ENCODE measurements around the gene MFN2.
A peak's percentile ranks its signal among the peaks of the same experiment; 100 is the strongest.

The MFN2 gene

DNA sequence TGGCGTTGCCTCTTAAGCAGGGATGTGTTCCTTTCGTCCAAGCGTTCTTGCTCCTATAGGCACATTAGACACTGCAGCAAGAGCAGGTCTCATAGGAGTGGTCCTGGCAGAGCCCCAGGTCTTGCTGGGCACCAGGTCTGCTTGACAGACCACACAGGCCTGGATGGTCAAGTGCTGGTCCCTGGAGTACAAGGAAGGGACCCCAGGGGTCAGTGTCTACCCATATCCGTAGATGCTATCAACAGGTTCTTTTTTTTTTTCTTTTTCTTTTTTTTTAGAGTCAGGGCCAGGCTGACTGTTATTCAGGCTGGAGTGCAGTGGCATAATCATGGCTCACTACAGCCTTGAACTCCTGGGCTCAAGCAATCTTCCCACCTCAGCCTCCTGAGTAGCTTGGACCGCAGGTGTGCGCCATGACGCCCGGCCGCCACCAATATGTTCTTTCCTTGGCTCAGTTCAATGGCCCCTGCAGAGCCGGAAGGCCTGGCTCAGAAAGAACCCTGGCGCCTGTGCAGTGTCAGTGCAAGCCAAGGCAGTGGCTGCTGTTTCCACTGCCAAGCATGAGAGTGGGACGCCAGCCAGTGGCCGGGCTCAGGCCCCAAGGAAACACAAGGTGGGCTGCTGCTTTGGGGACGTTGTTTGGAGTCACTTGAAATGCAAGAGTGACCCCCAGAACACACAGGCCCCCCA lies 72.9 kb downstream of the MFN2 start:
- no peak for DNase-seq
- peaks cover 3% of the 10 kb centered on the region for H3K27me3 Mint-ChIP-seq
- no peak overlapping the region for H3K4me3 Mint-ChIP-seq
- no peaks in the 10 kb centered on the region for H3K9me3 Mint-ChIP-seq
- peaks cover 60% of the 10 kb centered on the region for H3K4me1 Mint-ChIP-seq (ENCODE audit: low read depth)
- H3K27ac Mint-ChIP-seq = peak overlapping the region; percentile 63
- H3K36me3 Mint-ChIP-seq (ENCODE audit: low read depth) = no peaks in the 10 kb centered on the region

DNA sequence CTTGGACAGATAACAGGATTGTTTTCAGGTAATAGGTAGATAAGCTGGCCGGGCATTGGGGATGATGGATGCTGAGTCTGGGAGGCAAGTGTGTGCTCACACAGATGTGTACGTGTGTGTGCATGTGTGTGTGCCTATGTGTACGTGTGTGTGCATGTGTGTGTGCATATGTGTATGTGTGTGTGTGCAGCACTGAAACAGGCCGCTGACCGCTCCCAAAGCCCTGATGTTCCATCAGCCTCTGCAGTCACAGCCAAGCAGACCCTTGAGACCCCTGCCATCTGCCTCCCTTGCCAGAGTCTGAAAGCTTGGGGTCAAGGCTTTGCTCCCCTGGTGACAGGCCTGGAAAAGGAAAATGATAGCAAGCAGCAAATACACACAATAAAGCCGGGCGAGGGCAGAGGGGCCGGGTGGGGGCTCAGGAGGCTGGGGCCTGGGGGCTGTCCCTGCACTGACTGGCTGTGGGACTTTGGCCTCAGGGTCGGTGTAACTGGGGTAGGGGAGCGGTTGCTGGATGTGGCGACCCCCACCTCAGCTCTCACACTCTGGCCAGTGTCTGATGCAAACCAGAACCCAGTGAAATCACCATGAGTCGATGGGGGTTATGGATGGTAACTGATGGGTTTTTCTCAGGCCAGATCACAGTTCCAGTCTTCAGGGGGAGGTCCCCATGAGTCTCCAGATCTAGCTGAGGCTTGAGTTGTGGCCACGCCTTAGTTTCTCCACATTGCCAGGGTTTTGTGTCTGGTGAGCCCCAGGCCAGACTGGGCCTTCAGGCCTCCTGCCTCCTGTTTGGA lies 73.7 kb downstream of the MFN2 start:
- Mint-ChIP-seq H3K4me3 (no peak overlapping the region), H3K36me3 (ENCODE audit: low read depth) (no peaks in the 10 kb centered on the region), H3K4me1 (ENCODE audit: low read depth) (peaks cover 69% of the 10 kb centered on the region), H3K27ac (peak overlapping the region; percentile 63), H3K27me3 (peaks cover 3% of the 10 kb centered on the region), H3K9me3 (no peaks in the 10 kb centered on the region)
- no peak for DNase-seq

DNA sequence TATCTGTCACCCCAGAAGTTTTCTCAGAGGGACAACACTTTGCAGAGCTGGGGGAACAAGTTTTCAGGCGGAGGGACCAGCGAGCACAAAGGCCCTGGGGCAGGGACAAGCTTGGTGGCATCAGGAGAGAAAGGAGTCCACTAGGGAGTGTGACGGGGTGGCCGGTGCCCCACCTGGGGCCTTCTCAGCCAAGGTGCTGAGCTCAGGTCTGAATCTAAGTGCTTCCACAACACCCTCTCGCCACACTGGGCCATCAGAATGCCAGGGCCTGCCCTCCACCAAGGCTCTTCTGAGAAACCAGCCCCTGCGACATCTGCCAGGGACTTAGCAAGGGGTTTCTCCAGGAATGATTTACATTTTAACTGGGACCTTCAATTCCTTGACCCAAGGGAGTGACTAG lies 75.0 kb downstream of the MFN2 start:
- H3K4me3 Mint-ChIP-seq = no peak overlapping the region
- no peak overlapping the region for H3K27ac Mint-ChIP-seq
- no peaks in the 10 kb centered on the region for H3K36me3 Mint-ChIP-seq (ENCODE audit: low read depth)
- H3K9me3 Mint-ChIP-seq = no peaks in the 10 kb centered on the region
- DNase-seq = no peak
- H3K4me1 Mint-ChIP-seq (ENCODE audit: low read depth) = peaks cover 82% of the 10 kb centered on the region
- no peaks in the 10 kb centered on the region for H3K27me3 Mint-ChIP-seq

DNA sequence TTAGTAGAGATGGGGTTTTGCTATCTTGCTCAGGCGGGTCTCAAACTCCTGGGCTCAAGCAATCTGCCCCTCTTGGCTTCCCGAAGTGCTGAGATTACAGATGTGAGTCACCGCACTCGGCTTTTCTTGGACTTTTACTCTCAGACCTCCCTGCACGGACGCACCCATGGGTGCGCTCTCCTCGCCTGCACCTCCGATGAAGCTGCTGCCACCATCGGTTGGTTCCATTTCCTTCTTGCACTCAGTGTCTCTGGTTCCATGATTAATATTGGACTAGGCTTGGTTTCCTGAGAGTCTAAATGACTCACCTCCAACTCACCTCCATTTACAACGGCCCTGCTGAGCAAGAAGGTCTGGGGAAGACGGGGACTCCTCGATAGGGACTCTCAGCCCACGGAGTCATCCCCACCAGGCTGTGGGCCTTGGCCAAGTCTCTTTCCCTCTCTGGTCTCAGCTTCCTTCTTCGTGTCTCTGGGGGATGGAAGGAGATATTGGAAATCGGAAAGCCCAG lies 76.1 kb downstream of the MFN2 start:
- DNase-seq = no peak
- Mint-ChIP-seq H3K27me3 (peaks cover 2% of the 10 kb centered on the region), H3K4me1 (ENCODE audit: low read depth) (peaks cover 88% of the 10 kb centered on the region), H3K27ac (peak overlapping the region; percentile 48), H3K9me3 (no peaks in the 10 kb centered on the region), H3K36me3 (ENCODE audit: low read depth) (no peaks in the 10 kb centered on the region), H3K4me3 (peak overlapping the region; percentile 0)

DNA sequence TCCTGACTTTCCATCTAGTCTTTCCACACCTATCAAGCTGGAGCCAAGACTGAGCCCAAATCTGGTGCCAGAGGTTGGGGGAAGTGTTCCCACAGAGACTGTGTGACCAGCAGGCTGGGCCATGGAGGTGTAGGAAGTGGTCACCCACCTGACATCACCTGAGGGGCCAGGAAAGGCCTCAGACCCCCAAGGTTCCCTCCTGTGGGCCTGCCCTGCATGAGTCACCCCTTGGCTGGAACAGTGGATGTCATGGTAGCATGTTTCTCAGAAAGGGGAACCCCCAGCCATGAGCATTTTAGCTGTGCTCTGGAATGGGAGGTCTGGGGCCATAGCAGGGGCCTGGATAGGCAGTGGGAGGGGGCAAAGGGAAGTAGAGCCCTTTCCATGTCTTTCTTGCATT lies 77.1 kb downstream of the MFN2 start:
- Mint-ChIP-seq H3K4me3 (no peak overlapping the region), H3K27me3 (peaks cover 9% of the 10 kb centered on the region), H3K4me1 (ENCODE audit: low read depth) (peaks cover 82% of the 10 kb centered on the region), H3K36me3 (ENCODE audit: low read depth) (no peaks in the 10 kb centered on the region), H3K27ac (peak overlapping the region; percentile 48), H3K9me3 (no peaks in the 10 kb centered on the region)
- peak; percentile 58 for DNase-seq

DNA sequence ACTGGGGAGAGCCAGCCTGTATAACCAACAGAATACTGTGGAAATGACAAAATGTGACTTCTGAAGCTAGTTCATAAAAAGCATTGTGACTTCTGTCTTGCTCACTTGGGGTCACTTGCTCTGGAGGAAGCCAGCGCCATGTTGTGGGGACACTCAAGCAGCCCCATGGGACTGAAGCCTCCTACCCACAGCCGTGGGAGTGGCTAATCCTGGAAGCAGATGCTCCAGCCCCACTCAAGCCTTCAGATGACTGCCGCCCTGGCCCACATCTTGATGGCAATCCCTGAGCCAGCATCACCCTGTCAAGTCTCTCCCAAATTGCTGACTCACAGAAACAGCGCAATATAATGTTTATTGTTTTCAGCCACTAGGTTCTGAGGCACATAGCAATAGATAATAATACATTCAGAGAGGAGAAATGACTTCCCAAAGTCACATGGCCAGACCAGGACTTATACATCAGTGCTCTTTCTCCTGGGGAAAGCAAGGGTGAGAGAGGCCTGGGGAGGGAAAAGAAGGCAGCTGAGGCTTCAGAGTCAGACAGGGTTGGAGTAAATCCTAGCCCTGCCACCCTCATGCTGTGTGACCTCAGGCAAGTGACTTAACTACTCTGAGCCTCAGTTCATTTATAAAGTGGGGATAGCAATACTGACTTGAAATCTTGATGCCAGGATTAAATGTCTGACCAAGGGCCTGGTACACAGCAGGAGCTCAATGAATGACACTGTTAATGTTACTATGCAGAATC lies 77.9 kb downstream of the MFN2 start:
- Mint-ChIP-seq H3K4me3 (no peak overlapping the region), H3K4me1 (ENCODE audit: low read depth) (peaks cover 80% of the 10 kb centered on the region), H3K27ac (peak overlapping the region; percentile 48), H3K9me3 (no peaks in the 10 kb centered on the region), H3K36me3 (ENCODE audit: low read depth) (no peaks in the 10 kb centered on the region), H3K27me3 (peaks cover 13% of the 10 kb centered on the region)
- DNase-seq = no peak

DNA sequence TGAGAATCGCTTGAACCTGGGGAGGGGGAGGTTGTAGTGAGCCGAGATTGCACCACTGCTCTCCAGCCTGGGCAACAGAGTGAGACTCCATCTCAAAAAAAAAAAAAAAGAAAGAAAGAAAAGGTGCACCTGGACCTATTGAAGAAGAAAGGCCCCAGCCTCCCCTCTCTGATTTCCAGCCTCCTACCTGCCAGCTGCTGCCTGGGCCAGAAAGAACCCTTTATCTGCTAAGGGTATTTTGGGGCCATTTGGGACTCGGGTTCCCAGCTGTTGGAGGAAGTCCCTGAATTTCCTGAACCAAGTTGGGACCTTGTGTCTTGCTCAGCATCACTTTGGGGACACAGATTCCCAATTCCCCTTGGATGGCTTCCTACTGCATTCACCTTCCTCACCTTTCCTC lies 79.0 kb downstream of the MFN2 start:
- H3K36me3 Mint-ChIP-seq (ENCODE audit: low read depth) = peaks cover 5% of the 10 kb centered on the region
- peaks cover 80% of the 10 kb centered on the region for H3K4me1 Mint-ChIP-seq (ENCODE audit: low read depth)
- peak overlapping the region; percentile 33 for H3K4me3 Mint-ChIP-seq
- H3K9me3 Mint-ChIP-seq = no peaks in the 10 kb centered on the region
- peak overlapping the region; percentile 85 for H3K27ac Mint-ChIP-seq
- peaks cover 22% of the 10 kb centered on the region for H3K27me3 Mint-ChIP-seq
- DNase-seq = no peak

DNA sequence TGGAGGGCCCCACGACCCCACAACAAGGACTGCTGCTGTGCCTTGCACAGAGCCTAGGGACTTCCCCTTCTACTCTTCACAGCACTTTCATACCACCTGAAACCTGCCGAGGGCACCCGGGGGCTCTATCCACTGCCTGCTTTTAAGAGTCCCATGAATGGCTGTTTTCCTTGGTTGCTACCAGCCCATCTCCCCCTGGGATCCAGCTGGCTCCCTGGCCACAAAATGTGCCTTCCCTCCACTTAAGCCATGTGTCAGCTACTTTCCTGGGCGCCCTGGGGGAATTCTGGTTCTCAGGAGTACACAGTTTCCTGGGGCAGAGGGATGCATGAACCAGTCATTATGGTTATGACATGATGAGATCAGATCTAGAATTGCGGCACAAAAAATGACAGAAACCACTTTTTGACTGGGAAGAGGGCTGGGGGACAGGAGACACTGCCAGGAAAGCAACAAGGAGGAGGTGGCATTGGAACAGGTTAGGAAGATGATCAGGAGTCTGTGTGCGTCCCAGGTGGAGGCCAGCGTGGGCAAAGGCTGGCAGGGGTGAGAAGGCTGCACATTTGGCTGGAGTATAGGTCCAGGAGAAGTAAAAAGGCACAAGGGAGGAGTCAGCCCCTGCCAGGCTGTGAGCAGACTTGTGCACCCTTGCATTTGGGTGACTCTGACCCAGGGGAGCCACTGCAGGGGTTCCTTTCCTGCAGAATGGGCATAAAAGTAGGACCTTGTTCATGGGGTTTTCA lies 79.6 kb downstream of the MFN2 start:
- Mint-ChIP-seq H3K36me3 (ENCODE audit: low read depth) (peaks cover 11% of the 10 kb centered on the region), H3K9me3 (no peaks in the 10 kb centered on the region), H3K27me3 (peaks cover 29% of the 10 kb centered on the region), H3K4me3 (peak overlapping the region; percentile 33), H3K27ac (peak overlapping the region; percentile 85), H3K4me1 (ENCODE audit: low read depth) (peaks cover 80% of the 10 kb centered on the region)
- peak; percentile 67 for DNase-seq

DNA sequence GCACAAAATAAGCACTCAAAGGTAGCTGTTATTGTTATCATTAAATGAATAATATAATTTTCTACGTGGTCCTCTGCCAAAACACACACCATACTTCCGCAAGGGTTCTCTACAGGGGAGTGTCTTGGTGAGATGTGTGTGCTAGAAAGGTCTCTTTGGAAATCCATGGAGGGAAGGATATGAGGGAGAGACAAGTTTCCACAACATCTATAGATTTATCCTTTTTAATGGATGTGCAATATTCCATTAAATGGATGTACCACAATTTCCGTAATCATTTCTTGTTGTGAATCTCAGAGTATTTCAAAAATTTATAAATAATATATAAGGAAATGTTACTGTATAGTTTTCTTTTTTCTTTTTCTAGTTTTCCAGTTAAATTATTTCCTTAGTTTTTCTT lies 80.3 kb downstream of the MFN2 start:
- Mint-ChIP-seq H3K9me3 (no peaks in the 10 kb centered on the region), H3K4me3 (no peak overlapping the region), H3K27me3 (peaks cover 29% of the 10 kb centered on the region), H3K27ac (no peak overlapping the region), H3K36me3 (ENCODE audit: low read depth) (peaks cover 11% of the 10 kb centered on the region), H3K4me1 (ENCODE audit: low read depth) (peaks cover 76% of the 10 kb centered on the region)
- DNase-seq = no peak

All from activated T-cell treated with anti-CD3 and anti-CD28 coated beads, Interleukin-2, amount 50 U/mL, for 24 hours (primary cell).